Measurements from ENCODE around the gene SH2D3C. TPM values are rescaled to one million over a fixed set of nuclear protein-coding genes. Genes with fewer than 3 reads are reported as not detected.

Gene SH2D3C
- total and polyA plus RNA-seq, 10 of the 15 experiments (the other 5 are each of a cell fraction or from before 2014, with no cell fraction given) = 1.2 to 23.5 (median 16.2) TPM

- CTCF ChIA-PET = interaction anchor here (0.5 to 2.5 kb wide), 65 partner anchors 9 to 1143 kb away, joined by 3 to 79 read pairs (median 5); partner anchors contain the start of genes CDK9, ENG, FPGS and PIP5KL1
- Histone ChIP-seq H4K20me1 (ENCODE audit: control insufficient read depth, insufficient read depth) (no peaks in the 10 kb centered on the region), H3K9me3 (replicated peaks; ENCODE audit: control insufficient read depth, insufficient read depth, low read length) (no peaks in the 10 kb centered on the region), H3K36me3 (ENCODE audit: control insufficient read depth in 2 of 2, insufficient read depth in 2 of 2, low read length in 1 of 2) (no peaks in the 10 kb centered on the region; a peak in 3 of 4 replicates), H3K27me3 (replicated peaks in 1 of 2; ENCODE audit: control insufficient read depth in 2 of 2, insufficient read depth in 2 of 2, low read length in 1 of 2) (no peaks in the 10 kb centered on the region), H3K79me2 (ENCODE audit: control insufficient read depth, insufficient read depth, low read length) (no peaks in the 10 kb centered on the region), H2AFZ (ENCODE audit: control insufficient read depth, low read depth, low read length) (peak within 1 kb of the TSS; percentile 94), H3K4me3 (peak within 1 kb of the TSS; percentile 76), H3K9ac (ENCODE audit: control insufficient read depth, insufficient read depth, low read length) (peak within 1 kb of the TSS; percentile 78), H3K27ac (ENCODE audit: control insufficient read depth, insufficient read depth) (peak within 1 kb of the TSS; percentile 71), H3K4me1 (ENCODE audit: control insufficient read depth, insufficient read depth, low read length) (peaks cover 6% of the 10 kb centered on the region), H3K4me2 (ENCODE audit: control insufficient read depth, insufficient read depth) (peak within 1 kb of the TSS; percentile 100)
- ATAC-seq (peak; percentile 98), DNase-seq (ENCODE audit: low read depth, low spot score) (peak; percentile 81), FAIRE-seq (peak; percentile 89)
- RAD21 ChIA-PET (ENCODE audit: unreplicated experiment) = interaction anchor here (0.6 to 2.6 kb wide), 54 partner anchors 11 to 794 kb away, joined by 3 to 83 read pairs (median 4); partner anchors contain the start of genes CDK9, FPGS, PIP5KL1 and PTRH1
- SMC1A ChIA-PET (ENCODE audit: uncharacterized antibody, unreplicated experiment) = interaction anchor here (0.8 to 2.3 kb wide), 32 partner anchors 11 to 338 kb away, joined by 3 to 25 read pairs (median 5); partner anchors contain the start of genes CDK9, CFAP157, ENG and FPGS
- POLR2A ChIA-PET = interaction anchor here (0.6 to 2.0 kb wide), 12 partner anchors 29 to 216 kb away, joined by 3 to 13 read pairs (median 5); partner anchors contain the start of genes CDK9 and SH2D3C
- intact Hi-C loops (cut with micrococcal nuclease; ENCODE audit: unreplicated experiment) (loop anchor here (1.0 to 2.0 kb wide), 6 partner anchors 42 to 231 kb away; no protein-coding TSS in a partner anchor), in situ Hi-C loops (cut with MboI) (loop anchor here (5.0 kb wide), 3 partner anchors 143 to 233 kb away; no protein-coding TSS in a partner anchor)
- under 1% methylated on average over 76 of the region's 76 CpGs for WGBS (ENCODE audit: insufficient coverage, insufficient replicate concordance, low lambda C conversion rate, missing lambda C conversion rate)
- no TSS peak for BruUV-seq (replicated peaks)
- TF ChIP-seq LARP7 (IDR thresholded peaks at IDR 0.05) = peak; percentile 98
- peak; percentile 71; the same call in 1 of the 2 replicates for TF ChIP-seq TBL1XR1 (IDR thresholded peaks at IDR 0.05; ENCODE audit: low read depth, low read length)
- no peak for TF ChIP-seq ATF3 (IDR thresholded peaks at IDR 0.05; ENCODE audit: borderline replicate concordance, extremely low read depth, low read depth, low read length)
- peak; percentile 34; the same call in 1 of the 2 replicates for TF ChIP-seq HSF1 (IDR thresholded peaks at IDR 0.05; ENCODE audit: low read depth, low read length)
- peak; percentile 37 for TF ChIP-seq NBN (IDR thresholded peaks at IDR 0.05)
- peak; percentile 54; the same call in 1 of the 2 replicates for TF ChIP-seq ZNF24 (IDR thresholded peaks at IDR 0.05)
- peak; percentile 45 for TF ChIP-seq RUNX3 (IDR thresholded peaks at IDR 0.05; ENCODE audit: low read length)
- peak; percentile 67; the same call in 1 of the 2 replicates for TF ChIP-seq ZNF592 (IDR thresholded peaks at IDR 0.05)
- TF ChIP-seq, protein P1, sequence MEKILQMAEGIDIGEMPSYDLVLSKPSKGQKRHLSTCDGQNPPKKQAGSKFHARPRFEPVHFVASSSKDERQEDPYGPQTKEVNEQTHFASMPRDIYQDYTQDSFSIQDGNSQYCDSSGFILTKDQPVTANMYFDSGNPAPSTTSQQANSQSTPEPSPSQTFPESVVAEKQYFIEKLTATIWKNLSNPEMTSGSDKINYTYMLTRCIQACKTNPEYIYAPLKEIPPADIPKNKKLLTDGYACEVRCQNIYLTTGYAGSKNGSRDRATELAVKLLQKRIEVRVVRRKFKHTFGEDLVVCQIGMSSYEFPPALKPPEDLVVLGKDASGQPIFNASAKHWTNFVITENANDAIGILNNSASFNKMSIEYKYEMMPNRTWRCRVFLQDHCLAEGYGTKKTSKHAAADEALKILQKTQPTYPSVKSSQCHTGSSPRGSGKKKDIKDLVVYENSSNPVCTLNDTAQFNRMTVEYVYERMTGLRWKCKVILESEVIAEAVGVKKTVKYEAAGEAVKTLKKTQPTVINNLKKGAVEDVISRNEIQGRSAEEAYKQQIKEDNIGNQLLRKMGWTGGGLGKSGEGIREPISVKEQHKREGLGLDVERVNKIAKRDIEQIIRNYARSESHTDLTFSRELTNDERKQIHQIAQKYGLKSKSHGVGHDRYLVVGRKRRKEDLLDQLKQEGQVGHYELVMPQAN (conservative IDR thresholded peaks at IDR 0.05) = peak; percentile 93
- TF ChIP-seq PAX5 (IDR thresholded peaks at IDR 0.05; ENCODE audit: borderline replicate concordance, low read depth, low read length) = peak; percentile 57; the same call in 1 of the 2 replicates
- no peak for TF ChIP-seq SUZ12 (IDR thresholded peaks at IDR 0.05; ENCODE audit: unreplicated experiment)
- no peak for TF ChIP-seq TCF7 (IDR thresholded peaks at IDR 0.05; ENCODE audit: borderline replicate concordance)
- TF ChIP-seq STAT3 (IDR thresholded peaks at IDR 0.05; ENCODE audit: low read depth, low read length) = no peak
- TF ChIP-seq SPI1 (IDR thresholded peaks at IDR 0.05; ENCODE audit: borderline replicate concordance, insufficient read depth, low read depth, low read length) = peak; percentile 71; the same call in 1 of the 2 replicates
Observed at GRCh38 chr9:127734747-127735529, 43.5 kb downstream of the SH2D3C start, which contains the start of gene TOR2A. TOR2A (minus strand) TSS chr9:127735294; CDS start chr9:127735270, 24 bp downstream.

Data from GM12878 (cell line).